HG02588 (cell line): ENCODE data around the gene OCLN.
"Not testable (repeated sequence)": the region's sequence is repeated elsewhere in the genome, so short reads cannot be mapped to it uniquely, and the experiment has no call there.

Experiments
- ATAC-seq: cut with Tn5 transposase; IDR thresholded peaks from one replicate; pipeline ENCODE4 v1.9.1; 2021; ENCODE audit warnings: mild to moderate bottlenecking, moderate library complexity; ENCODE audit not compliant: unreplicated experiment

The OCLN gene, protein sequence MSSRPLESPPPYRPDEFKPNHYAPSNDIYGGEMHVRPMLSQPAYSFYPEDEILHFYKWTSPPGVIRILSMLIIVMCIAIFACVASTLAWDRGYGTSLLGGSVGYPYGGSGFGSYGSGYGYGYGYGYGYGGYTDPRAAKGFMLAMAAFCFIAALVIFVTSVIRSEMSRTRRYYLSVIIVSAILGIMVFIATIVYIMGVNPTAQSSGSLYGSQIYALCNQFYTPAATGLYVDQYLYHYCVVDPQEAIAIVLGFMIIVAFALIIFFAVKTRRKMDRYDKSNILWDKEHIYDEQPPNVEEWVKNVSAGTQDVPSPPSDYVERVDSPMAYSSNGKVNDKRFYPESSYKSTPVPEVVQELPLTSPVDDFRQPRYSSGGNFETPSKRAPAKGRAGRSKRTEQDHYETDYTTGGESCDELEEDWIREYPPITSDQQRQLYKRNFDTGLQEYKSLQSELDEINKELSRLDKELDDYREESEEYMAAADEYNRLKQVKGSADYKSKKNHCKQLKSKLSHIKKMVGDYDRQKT

GRCh38 chr5:69492391-69492922 is at the start of gene OCLN:
TSS of gene OCLN (plus strand) at chr5:69492790. CDS start at chr5:69504245, 11,455 bp downstream.
- peak; percentile 55 for ATAC-seq

- ATAC-seq = no peak
Observed at GRCh38 chr5:69444127-69444754, 48.3 kb upstream of the OCLN start.

DNA sequence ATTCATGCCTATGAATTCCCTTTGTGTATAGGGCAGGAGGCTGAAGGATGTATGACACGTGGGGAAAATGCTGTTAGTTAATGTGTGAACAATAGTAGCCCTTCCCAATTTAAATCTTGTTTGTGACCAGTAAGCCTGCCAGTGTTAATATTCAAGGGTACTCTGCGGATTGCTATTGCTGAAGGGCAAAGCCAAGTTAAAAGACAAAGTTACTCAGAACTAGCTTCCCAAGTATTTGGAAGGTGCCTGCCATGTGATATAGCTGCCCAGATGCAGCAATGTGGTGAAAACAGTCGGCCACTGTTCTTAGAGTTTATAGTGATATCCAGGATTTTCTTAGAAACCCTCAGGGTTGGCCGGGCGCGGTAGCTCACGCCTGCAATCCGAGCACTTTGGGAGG is 43.1 kb upstream of the OCLN start:
- no peak for ATAC-seq

GRCh38 chr5:69450116-69450515 is 42.5 kb upstream of the OCLN start:
- no peak for ATAC-seq

- ATAC-seq = not testable (repeated sequence)
Observed at GRCh38 chr5:69450527-69450926, 42.1 kb upstream of the OCLN start.

- ATAC-seq = no peak
Observed at GRCh38 chr5:69451941-69452647, 40.5 kb upstream of the OCLN start.

DNA sequence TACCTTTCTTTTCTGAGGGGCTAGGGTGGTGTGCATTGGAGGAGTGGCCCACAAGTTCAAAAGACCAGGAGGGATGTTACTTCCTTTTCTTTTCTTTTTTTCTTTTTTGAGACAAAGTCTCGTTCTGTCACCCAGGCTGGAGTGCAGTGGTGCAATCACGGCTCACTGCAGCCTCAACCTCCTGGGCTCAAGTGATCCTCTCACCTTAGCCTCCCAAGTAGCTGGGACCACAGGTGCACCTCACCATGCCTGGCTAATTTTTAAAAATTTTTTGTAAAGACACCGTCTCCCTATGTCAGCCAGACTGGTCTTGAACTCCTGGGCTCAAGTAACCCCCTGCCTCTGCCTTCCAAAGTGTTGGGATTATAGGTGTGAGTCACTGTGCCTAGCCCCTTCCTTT is 39.1 kb upstream of the OCLN start:
- ATAC-seq = not testable (repeated sequence)

- ATAC-seq = no peak
Observed at GRCh38 chr5:69454460-69455249, 37.9 kb upstream of the OCLN start.

DNA sequence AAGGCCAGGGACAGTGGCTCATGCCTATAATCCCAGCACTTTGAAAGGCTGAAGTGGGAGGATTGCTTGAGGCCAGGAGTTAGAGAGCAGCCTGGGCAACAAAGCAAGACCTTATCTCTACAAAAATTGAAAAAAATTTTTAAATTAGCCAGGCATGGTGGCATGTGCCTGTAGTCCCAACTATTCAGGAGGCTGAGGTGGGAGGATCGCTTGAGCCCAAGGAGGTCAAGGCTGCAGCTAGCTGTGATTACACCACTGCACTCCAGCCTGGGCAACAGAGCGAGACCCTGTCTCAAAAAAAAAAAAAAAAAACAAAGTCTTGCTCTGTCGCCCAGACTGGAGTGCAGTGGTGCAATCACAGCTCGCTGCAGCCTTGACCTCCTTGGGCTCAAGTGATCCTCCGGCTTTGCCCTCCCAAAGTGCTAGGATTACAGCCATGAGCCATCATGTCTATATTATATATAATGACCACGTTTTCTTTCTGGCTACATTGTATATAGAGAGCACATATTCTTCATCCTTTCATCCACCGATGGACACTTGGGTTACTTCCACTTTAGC is 37.1 kb upstream of the OCLN start:
- not testable (repeated sequence) for ATAC-seq

DNA sequence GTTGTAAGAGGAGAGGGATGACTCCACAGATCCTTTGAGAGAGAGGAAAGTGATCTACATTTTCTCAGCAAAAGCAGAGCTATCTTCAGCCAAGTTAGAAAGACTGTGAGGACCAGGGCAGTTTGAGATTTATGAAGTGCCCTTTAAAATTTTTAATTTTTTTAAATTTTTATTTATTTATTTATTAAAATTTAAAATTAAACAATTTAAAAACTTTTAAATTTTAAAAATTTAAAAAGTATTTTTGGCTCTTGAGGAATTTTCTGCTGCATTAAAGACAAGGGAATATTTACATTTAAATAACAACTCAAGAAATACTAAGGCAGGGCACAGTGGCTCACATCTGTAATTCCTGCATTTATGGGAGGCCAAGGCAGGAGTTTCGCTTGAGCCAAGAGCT is 30.4 kb upstream of the OCLN start:
- ATAC-seq = no peak

- ATAC-seq = not testable (repeated sequence)
Observed at GRCh38 chr5:69466375-69466774, 26.2 kb upstream of the OCLN start.

DNA sequence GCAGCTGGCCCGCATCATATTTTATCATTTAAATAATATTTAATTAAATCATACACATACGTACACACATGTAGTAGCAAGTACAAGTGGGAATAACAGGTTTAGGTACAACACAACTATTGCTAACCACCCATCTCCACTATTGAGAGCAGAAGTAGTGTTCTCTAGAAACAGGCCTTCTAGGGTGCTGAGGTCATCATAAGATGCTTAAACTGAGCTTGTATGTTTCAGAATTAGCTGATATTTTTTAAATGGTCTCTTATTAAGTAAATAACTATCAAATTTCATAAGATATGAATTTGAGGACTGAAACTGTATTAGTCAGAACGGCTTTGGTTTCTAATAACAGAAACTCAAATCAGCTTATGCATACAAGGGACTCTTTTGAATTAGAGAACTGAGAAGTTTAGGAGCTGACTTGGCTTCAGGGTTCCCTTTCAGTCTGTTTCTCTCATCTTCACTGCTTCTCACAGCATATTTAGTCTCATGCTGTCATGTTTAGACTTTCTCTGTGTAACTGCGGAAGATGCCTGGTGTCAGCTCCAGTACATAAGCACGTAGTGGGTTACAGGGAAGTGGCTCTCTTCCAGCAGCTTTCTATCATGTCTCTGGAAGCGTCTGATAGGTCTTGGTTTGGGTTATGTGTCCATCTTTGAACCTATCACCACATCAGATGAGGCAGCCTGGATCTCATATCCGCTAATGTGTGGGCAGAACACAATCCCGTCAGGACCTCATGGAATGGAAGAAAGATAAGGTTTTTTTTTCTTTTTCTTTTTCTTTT is 25.0 kb upstream of the OCLN start:
- ATAC-seq = peak; percentile 93

- no peak for ATAC-seq
Observed at GRCh38 chr5:69468631-69469030, 24.0 kb upstream of the OCLN start.

DNA sequence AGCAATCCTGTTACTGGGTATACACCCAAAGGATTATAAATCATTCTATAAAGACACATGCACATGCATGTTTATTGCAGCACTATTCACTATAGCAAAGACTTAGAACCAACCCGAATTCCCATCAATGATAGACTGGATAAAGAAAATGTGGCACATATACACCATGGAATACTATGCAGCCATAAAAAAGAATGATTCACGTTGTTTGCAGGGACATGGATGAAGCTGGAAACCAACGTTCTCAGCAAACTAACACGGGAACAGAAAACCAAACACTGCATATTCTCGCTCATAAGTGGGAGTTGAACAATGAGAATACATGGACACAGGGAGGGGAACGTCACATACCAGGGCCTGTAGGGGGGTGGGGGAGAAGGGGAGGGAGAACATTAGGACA is 21.1 kb upstream of the OCLN start:
- not testable (repeated sequence) for ATAC-seq

GRCh38 chr5:69472535-69473143 is 20.0 kb upstream of the OCLN start:
- ATAC-seq = not testable (repeated sequence)

GRCh38 chr5:69477170-69477569 is 15.4 kb upstream of the OCLN start:
- ATAC-seq = no peak

- not testable (repeated sequence) for ATAC-seq
Observed at GRCh38 chr5:69478296-69478695, 14.3 kb upstream of the OCLN start.

DNA sequence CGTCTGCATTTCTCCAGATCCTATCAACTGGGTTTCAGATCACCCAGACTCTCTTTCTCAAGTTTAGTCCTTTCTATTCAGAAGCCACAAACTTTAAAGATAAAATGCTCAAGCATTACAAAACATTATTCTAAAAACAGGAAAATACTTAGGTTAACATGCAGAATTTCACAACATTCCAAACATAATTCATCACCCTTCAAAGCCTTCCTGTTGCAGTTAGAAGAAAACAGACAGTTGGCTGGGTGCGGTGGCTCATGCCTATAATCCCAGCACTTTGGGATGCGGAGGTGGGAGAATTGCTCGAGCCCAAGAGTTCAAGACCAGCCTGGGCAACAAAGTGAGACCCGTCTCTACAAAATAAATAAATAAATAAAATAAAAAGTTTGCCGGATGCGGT is 7.7 kb upstream of the OCLN start:
- no peak for ATAC-seq

GRCh38 chr5:69485471-69485870 is 7.1 kb upstream of the OCLN start:
- no peak for ATAC-seq
